Measurements from ENCODE around the gene HLA-DMA.

Gene HLA-DMA

DNA sequence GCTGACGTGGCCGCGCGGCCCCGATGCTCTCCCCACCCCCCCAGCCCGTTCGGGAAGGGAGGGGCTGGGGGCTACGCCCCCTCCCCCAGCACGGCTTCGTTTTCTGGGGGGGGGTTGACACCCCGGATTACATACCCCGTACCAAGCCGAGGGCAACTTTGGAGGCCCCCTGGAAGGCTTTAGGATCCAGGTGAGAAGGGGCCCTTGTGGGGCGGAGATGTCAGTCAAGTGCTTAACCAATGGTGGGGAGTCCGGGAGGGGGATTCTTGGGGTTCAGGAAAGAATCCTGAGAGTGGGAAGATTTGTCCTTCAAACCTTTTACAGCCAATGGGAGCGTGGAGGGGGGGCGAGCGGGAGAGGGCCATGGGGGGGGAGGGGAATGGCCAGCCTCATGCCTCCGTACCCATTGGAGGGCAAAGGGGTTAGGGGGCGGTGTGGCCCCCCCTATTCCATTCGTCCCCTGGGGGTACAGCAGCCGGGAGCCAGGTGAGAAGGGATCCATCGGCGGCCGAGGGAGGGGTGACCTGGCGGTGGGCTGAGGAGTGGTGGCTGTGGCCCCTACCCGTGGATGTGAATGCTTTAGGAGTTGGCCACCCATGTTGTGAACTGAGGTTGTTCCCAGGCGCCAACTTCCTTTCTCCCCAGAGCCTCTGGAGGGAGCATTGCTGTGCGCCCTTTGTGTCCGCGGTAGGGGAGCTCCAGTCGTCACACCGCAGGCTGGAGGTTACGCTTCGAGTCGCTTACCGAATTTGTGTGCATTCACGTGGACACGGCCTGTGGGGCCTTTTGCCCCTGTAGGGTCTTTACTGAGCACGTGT, 16.2 kb upstream of the HLA-DMA start:
- CTCF ChIA-PET, result interaction anchor here (1.0 to 14.8 kb wide), 7 partner anchors 11 to 131 kb away, joined by 4 to 313 read pairs (median 10); partner anchors contain the start of genes HLA-DMA, HLA-DMB and TAP2
- no peak for DNase-seq (ENCODE audit: extremely low spot score)
- POLR2A ChIA-PET, result interaction anchor here (0.6 to 9.8 kb wide), 7 partner anchors 14 to 55 kb away, joined by 3 to 271 read pairs (median 6); partner anchors contain the start of genes HLA-DMA and HLA-DMB
- no peak for TF ChIP-seq CTCF (IDR thresholded peaks at IDR 0.05; ENCODE audit: control extremely low read depth, extremely low read depth, low read depth, missing control alignments)

- DNase-seq (ENCODE audit: extremely low spot score), result peak; percentile 93
- ChIA-PET CTCF (interaction anchor here (0.6 to 14.8 kb wide), 13 partner anchors 8 to 130 kb away, joined by 3 to 313 read pairs (median 7); partner anchors contain the start of genes HLA-DMA, HLA-DMB and TAP2), POLR2A (interaction anchor here (0.6 to 9.8 kb wide), 6 partner anchors 13 to 113 kb away, joined by 3 to 271 read pairs (median 4); partner anchors contain the start of gene HLA-DMA)
- no peak for TF ChIP-seq CTCF (IDR thresholded peaks at IDR 0.05; ENCODE audit: control extremely low read depth, extremely low read depth, low read depth, missing control alignments)
These were observed 15.4 kb upstream of the HLA-DMA start, which contains the start of gene BRD2 for GRCh38 chr6:32968093-32968866. Gene BRD2 (plus strand): TSS chr6:32968594. CDS start chr6:32972899, 4,305 bp downstream.

DNA sequence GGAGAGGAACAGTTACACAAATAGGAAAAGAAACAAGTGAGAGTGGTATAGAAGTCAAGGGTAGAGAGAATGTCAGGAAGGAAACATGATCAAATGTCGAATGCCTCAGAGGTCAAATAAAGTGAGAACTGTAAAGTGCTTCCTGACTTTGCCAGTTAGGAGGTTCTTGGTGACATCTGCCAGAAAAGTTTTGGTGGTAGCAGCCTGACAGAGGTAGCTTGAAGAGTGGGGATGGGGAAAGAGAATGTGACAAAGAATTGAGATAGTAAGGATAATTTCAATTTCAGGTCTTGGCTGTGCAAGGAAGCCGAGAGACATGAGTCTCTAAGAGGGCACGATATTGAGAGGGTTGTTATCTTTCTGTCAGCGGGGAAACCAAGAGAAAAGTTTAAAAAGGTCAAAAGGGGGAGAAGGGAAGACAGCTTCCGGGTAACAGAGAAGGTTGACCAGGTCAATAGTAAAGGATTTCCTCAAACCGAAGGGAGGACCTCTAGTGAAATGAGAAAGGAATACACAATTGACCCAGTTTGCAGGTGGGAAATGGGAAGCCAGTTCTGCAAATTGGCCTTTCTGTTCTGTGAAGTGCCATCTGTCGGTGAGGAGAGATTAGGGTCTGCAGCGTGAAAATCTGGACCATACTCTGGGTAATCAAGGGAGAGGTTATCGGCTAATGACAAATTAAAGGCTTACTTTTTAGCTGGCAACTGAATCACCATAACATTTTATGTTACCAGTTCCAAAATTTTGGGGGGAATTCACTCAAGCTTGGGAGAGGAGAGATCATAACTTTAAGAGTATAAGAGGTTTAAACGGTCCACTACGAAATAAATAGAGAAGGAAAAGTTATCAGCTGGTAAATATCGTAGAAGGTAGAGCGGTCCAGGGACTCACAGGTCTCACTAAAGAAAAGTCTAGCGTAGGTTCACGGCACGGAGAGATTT, 14.5 kb upstream of the HLA-DMA start:
- CTCF ChIA-PET, result interaction anchor here (0.6 to 14.8 kb wide), 15 partner anchors 9 to 129 kb away, joined by 3 to 313 read pairs (median 6); partner anchors contain the start of genes HLA-DMA, HLA-DMB and TAP2
- peak; percentile 49 for TF ChIP-seq CTCF (IDR thresholded peaks at IDR 0.05; ENCODE audit: control extremely low read depth, extremely low read depth, low read depth, missing control alignments)
- POLR2A ChIA-PET, result interaction anchor here (0.6 to 9.8 kb wide), 6 partner anchors 11 to 122 kb away, joined by 3 to 219 read pairs (median 4); partner anchors contain the start of gene HLA-DMA
- DNase-seq (ENCODE audit: extremely low spot score), result no peak

- ChIA-PET CTCF (interaction anchor here (2.2 to 14.8 kb wide), 5 partner anchors 10 to 32 kb away, joined by 10 to 313 read pairs (median 20); partner anchors contain the start of genes HLA-DMA and HLA-DMB), POLR2A (no interaction called here)
- no peak for DNase-seq (ENCODE audit: extremely low spot score)
- no peak for TF ChIP-seq CTCF (IDR thresholded peaks at IDR 0.05; ENCODE audit: control extremely low read depth, extremely low read depth, low read depth, missing control alignments)
These were observed 11.9 kb upstream of the HLA-DMA start for GRCh38 chr6:32964776-32965175.

GRCh38 chr6:32963866-32964265, 11.0 kb upstream of the HLA-DMA start:
- ChIA-PET POLR2A (interaction anchor here (2.2 kb wide), 1 partner anchor 8 kb away, joined by 28 read pairs; no protein-coding TSS in a partner anchor), CTCF (interaction anchor here (0.9 to 14.8 kb wide), 6 partner anchors 8 to 31 kb away, joined by 3 to 313 read pairs (median 8); partner anchors contain the start of gene HLA-DMA)
- TF ChIP-seq CTCF (IDR thresholded peaks at IDR 0.05; ENCODE audit: control extremely low read depth, extremely low read depth, low read depth, missing control alignments), result no peak
- DNase-seq (ENCODE audit: extremely low spot score), result no peak

Measured in GM10248 (cell line).